Smooth muscle cell (in vitro differentiated cells): ENCODE data around the gene LDHD. TPM values are rescaled to one million over a fixed set of nuclear protein-coding genes. Genes with fewer than 3 reads are reported as not detected.

ENCODE experiments used
- DNase-seq: peaks from one replicate; lab custom pipeline; 2025; ENCODE audit not compliant: unreplicated experiment; lab: John Stamatoyannopoulos, UW
- H2AFZ ChIP-seq: fragments of 200-600 bp; sonication (generic); 2 replicates; pipeline ENCODE4 v1.6.0; 2016; ENCODE audit warnings: antibody characterized with exemption, low read depth, mild to moderate bottlenecking
- H3F3A ChIP-seq: fragments of 200-600 bp; sonication (generic); 2 replicates; pipeline ENCODE4 v1.6.0; 2017; ENCODE audit warnings: antibody characterized with exemption, low read depth
- H3K27ac ChIP-seq: fragments of 200-600 bp; sonication (generic); 2 replicates; pipeline ENCODE4 v1.5.1; 2016; ENCODE audit warnings: low read depth, mild to moderate bottlenecking
- H3K27me3 ChIP-seq: fragments of 200-600 bp; sonication (generic); 2 replicates; pipeline ENCODE4 v1.6.1; 2016; ENCODE audit warnings: low read depth, mild to moderate bottlenecking
- H3K36me3 ChIP-seq: fragments of 200-600 bp; sonication (generic); 2 replicates; pipeline ENCODE4 v1.5.1; 2016; ENCODE audit warnings: low read depth
- H3K4me1 ChIP-seq: fragments of 200-600 bp; sonication (generic); 2 replicates; pipeline ENCODE4 v1.5.1; 2016; ENCODE audit warnings: low read depth
- H3K4me2 ChIP-seq: fragments of 200-600 bp; sonication (generic); 2 replicates; pipeline ENCODE4 v1.6.0; 2016; ENCODE audit warnings: mild to moderate bottlenecking
- H3K4me3 ChIP-seq: fragments of 200-600 bp; sonication (generic); 2 replicates; pipeline ENCODE4 v1.5.1; 2016; ENCODE audit warnings: mild to moderate bottlenecking
- H3K79me2 ChIP-seq: fragments of 200-600 bp; sonication (generic); 2 replicates; pipeline ENCODE4 v1.6.0; 2016; ENCODE audit warnings: low read depth, mild to moderate bottlenecking
- H3K9ac ChIP-seq: fragments of 200-600 bp; sonication (generic); 2 replicates; pipeline ENCODE4 v1.6.0; 2016; ENCODE audit warnings: low read depth
- H3K9me3 ChIP-seq: fragments of 200-600 bp; sonication (generic); replicated peaks from 2 replicates; pipeline ENCODE4 v1.5.1; 2016; ENCODE audit warnings: low read depth
- H4K20me1 ChIP-seq: fragments of 200-600 bp; sonication (generic); 2 replicates; pipeline ENCODE4 v1.6.0; 2016; ENCODE audit warnings: low read depth
- WGBS: methylation state at CpG from one replicate; pipeline ENCODE4 v1.1.7; 2016; ENCODE audit warnings: low lambda C conversion rate; 5-methylcytosine and 5-hydroxymethylcytosine counted together
- polyA plus RNA-seq: library from polyadenylated mRNA; unstranded; fragments of >200 nt; fragmentation: Nextera tagmentation; extraction: Ambion mirVana; gene quantifications from 2 replicates; pipeline ENCODE4 v1.2.1, GENCODE V29; 2016
- total RNA-seq: library from RNA; depleted of rRNA; stranded (reverse); fragments of >200 nt; gene quantifications from 2 replicates; pipeline ENCODE4 v1.2.3, GENCODE V29; 2014
- TF ChIP-seq, protein P1 (sequence below): fragments of 200-600 bp; sonication (generic); IDR thresholded peaks from 2 replicates; pipeline ENCODE4 v1.5.1; 2017; ENCODE audit warnings: borderline replicate concordance, mild to moderate bottlenecking, antibody characterized with exemption; ENCODE audit not compliant: insufficient read depth, poor library complexity, severe bottlenecking

LDHD gene
- total and polyA plus RNA-seq, 2 experiments from 2014 or later = 0.85 to 1.2 TPM

DNA sequence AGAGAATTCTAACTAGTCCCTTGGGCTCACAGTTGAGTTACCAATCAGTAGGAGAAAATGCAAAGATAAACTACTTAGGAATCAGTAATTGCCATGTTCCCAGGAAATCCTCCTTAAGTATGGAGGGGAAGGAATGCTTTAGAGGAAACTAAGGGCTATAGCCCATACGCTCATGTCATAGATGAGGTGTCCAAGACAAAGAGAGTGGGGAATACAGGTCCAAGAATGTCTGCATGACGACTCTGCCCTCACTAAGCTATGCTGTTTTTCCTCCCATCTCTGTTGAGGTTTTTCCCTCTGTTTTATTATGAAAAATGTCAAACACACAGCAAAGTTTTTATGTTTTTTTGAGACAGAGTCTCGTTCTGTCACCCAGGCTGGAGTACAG is 16.0 kb downstream of the LDHD start:
- DNase-seq = no peak
- no peak overlapping the region for H2AFZ ChIP-seq
- WGBS = 78% methylated on average over 3 of the region's 3 CpGs
- no peaks in the 10 kb centered on the region for H3K36me3 ChIP-seq
- H4K20me1 ChIP-seq = peaks cover 65% of the 10 kb centered on the region
- TF ChIP-seq, protein P1, sequence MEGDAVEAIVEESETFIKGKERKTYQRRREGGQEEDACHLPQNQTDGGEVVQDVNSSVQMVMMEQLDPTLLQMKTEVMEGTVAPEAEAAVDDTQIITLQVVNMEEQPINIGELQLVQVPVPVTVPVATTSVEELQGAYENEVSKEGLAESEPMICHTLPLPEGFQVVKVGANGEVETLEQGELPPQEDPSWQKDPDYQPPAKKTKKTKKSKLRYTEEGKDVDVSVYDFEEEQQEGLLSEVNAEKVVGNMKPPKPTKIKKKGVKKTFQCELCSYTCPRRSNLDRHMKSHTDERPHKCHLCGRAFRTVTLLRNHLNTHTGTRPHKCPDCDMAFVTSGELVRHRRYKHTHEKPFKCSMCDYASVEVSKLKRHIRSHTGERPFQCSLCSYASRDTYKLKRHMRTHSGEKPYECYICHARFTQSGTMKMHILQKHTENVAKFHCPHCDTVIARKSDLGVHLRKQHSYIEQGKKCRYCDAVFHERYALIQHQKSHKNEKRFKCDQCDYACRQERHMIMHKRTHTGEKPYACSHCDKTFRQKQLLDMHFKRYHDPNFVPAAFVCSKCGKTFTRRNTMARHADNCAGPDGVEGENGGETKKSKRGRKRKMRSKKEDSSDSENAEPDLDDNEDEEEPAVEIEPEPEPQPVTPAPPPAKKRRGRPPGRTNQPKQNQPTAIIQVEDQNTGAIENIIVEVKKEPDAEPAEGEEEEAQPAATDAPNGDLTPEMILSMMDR = no peak
- H3K4me1 ChIP-seq = peaks cover 11% of the 10 kb centered on the region
- H3K9ac ChIP-seq = no peak overlapping the region
- no peaks in the 10 kb centered on the region for H3F3A ChIP-seq
- H3K4me2 ChIP-seq = no peak overlapping the region
- no peak overlapping the region for H3K4me3 ChIP-seq
- no peaks in the 10 kb centered on the region for H3K27me3 ChIP-seq
- H3K79me2 ChIP-seq = no peaks in the 10 kb centered on the region
- no peak overlapping the region for H3K27ac ChIP-seq
- H3K9me3 ChIP-seq = no peaks in the 10 kb centered on the region

DNA sequence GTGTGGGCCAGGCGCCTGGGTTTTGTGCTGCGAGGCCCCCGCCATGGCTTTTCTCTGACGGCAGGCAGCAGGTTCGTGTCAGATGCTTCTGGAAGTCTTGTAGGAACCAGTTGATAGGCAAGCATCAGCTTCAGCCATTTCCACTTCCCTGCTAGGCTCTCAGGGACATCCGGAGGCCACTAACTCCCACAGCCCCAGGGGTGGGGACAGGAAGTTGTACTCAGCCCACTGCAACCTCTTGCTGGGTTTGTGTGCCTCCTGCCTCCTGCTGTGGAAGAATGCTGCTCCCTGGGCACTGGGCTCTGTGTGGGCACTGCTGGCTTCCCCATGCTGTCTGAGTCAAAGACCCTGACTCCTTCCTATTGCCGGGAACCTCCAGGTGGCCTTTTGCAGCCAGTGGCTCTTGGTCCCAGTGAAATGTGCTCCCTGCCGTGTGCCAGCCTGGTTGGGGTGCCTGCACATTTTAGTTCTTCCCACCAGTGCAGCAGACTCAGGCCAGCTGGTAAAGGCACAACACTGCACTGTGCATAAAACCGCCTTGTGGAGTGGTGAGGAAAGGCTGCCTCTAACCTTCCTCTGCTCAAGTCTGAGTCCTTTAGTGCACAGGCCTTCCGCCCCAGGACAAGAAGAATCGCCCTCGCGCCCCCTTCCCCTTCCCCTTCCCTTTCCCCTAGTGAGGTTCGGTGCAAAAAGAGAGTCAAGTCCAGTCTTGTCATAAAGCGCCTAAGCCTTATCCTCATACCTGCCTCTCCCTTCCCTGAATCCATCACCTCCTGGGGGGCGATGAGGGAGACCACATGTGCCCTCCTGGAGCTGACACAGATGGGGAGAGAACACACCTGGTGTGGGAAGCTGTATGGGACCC is 16.6 kb downstream of the LDHD start:
- Histone ChIP-seq H3F3A (no peaks in the 10 kb centered on the region), H3K4me3 (no peak overlapping the region)
- WGBS = 81% methylated on average over 16 of the region's 16 CpGs

DNA sequence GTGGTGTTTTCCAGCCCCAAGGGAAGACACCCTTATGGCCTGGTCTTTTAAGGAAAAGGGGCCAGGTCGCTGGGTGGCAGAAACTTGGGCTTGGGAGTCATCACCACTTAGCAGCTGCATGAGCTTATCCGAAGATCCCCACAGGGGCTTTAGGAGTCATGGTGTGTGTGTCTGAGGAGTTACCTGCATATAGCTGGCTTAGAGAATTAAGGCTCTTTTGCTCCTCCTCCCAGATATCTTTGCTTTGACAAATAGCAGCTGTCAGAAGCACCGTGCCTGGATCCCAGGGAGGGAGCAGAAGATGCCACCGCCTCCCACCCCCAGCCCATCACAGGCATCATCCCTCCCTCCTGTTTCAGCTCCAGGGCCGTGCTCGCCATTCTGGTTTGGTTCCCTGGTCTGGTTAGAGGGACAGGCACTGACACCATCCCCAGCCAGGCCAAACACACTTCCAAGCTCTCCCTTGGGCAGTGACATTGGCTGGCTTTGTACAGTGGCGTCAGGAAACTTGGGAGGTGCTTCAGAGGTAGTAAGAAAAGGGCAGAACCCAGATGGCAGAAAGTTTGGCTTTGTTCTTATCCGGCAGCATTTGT is 17.4 kb downstream of the LDHD start:
- no peaks in the 10 kb centered on the region for H3K27me3 ChIP-seq
- H3F3A ChIP-seq = no peaks in the 10 kb centered on the region
- no peak for DNase-seq
- no peak overlapping the region for H3K4me2 ChIP-seq
- no peak overlapping the region for H2AFZ ChIP-seq
- no peak overlapping the region for H3K27ac ChIP-seq
- peaks cover 6% of the 10 kb centered on the region for H3K4me1 ChIP-seq
- 84% methylated on average over 8 of the region's 8 CpGs for WGBS
- H3K9ac ChIP-seq = no peak overlapping the region
- no peaks in the 10 kb centered on the region for H3K79me2 ChIP-seq
- no peak overlapping the region for H3K4me3 ChIP-seq
- H3K36me3 ChIP-seq = no peaks in the 10 kb centered on the region
- TF ChIP-seq, protein P1 = no peak
- no peaks in the 10 kb centered on the region for H3K9me3 ChIP-seq
- H4K20me1 ChIP-seq = peaks cover 70% of the 10 kb centered on the region

More for the DNA sequence above, 16.6 kb downstream of the LDHD start:
- Histone ChIP-seq H2AFZ (no peak overlapping the region), H3K36me3 (no peaks in the 10 kb centered on the region), H3K9me3 (no peaks in the 10 kb centered on the region), H4K20me1 (peaks cover 68% of the 10 kb centered on the region), H3K27ac (no peak overlapping the region), H3K9ac (no peak overlapping the region), H3K27me3 (no peaks in the 10 kb centered on the region), H3K4me1 (peaks cover 6% of the 10 kb centered on the region), H3K4me2 (no peak overlapping the region), H3K79me2 (no peaks in the 10 kb centered on the region)
- TF ChIP-seq, protein P1 = no peak
- no peak for DNase-seq
